KOPT-K1 (cell line): ENCODE measurements around the gene UTP18.
"Not testable (repeated sequence)": the region's sequence is repeated elsewhere in the genome, so short reads cannot be mapped to it uniquely, and the experiment has no call there.

ENCODE experiments used
- H3K27ac ChIP-seq: fragments of 200-600 bp; sonication (generic); 2 replicates; pipeline ENCODE4 v1.5.1; 2016; ENCODE audit warnings: antibody characterized with exemption, mild to moderate bottlenecking, low read depth, low read length; ENCODE audit not compliant: poor library complexity, severe bottlenecking
- H3K36me3 ChIP-seq: fragments of 200-600 bp; sonication (generic); 2 replicates; pipeline ENCODE4 v1.5.1; 2017; ENCODE audit warnings: antibody characterized with exemption, mild to moderate bottlenecking, low read length, moderate library complexity; ENCODE audit not compliant: insufficient read depth
- H3K9me3 ChIP-seq: fragments of 200-600 bp; sonication (generic); 2 replicates; pipeline ENCODE4 v1.5.1; 2017; ENCODE audit warnings: antibody characterized with exemption, low read length, mild to moderate bottlenecking; ENCODE audit not compliant: insufficient read depth, poor library complexity, severe bottlenecking

The UTP18 gene

GRCh38 chr17:51279183-51279582 is 18.8 kb downstream of the UTP18 start:
- Histone ChIP-seq H3K36me3 (peaks cover 97% of the 10 kb centered on the region), H3K27ac (no peak overlapping the region), H3K9me3 (no peaks in the 10 kb centered on the region)

- Histone ChIP-seq H3K27ac (no peak overlapping the region), H3K36me3 (peaks cover 98% of the 10 kb centered on the region), H3K9me3 (no peaks in the 10 kb centered on the region)
Measured at GRCh38 chr17:51287412-51287811, 27.1 kb downstream of the UTP18 start.

GRCh38 chr17:51289696-51290111 is 29.4 kb downstream of the UTP18 start:
- H3K27ac ChIP-seq = no peak overlapping the region
- H3K36me3 ChIP-seq = peaks cover 99% of the 10 kb centered on the region
- no peaks in the 10 kb centered on the region for H3K9me3 ChIP-seq

GRCh38 chr17:51294338-51294737 is 34.0 kb downstream of the UTP18 start:
- H3K27ac ChIP-seq, H3K9me3 ChIP-seq: not testable (repeated sequence)
- peaks cover 90% of the 10 kb centered on the region for H3K36me3 ChIP-seq

- Histone ChIP-seq H3K36me3 (peaks cover 60% of the 10 kb centered on the region), H3K27ac (no peak overlapping the region), H3K9me3 (no peaks in the 10 kb centered on the region)
Measured at GRCh38 chr17:51298508-51299371, 38.4 kb downstream of the UTP18 start.

GRCh38 chr17:51299859-51300258 is 39.5 kb downstream of the UTP18 start:
- H3K27ac ChIP-seq = no peak overlapping the region
- no peaks in the 10 kb centered on the region for H3K9me3 ChIP-seq
- H3K36me3 ChIP-seq = peaks cover 51% of the 10 kb centered on the region

- H3K27ac ChIP-seq = no peak overlapping the region
- peaks cover 5% of the 10 kb centered on the region for H3K36me3 ChIP-seq
- H3K9me3 ChIP-seq = peaks cover 14% of the 10 kb centered on the region
Measured at GRCh38 chr17:51305182-51305581, 44.8 kb downstream of the UTP18 start.

- not testable (repeated sequence) for H3K27ac ChIP-seq, H3K36me3 ChIP-seq
- H3K9me3 ChIP-seq = peaks cover 12% of the 10 kb centered on the region
Measured at GRCh38 chr17:51312003-51312402, 51.7 kb downstream of the UTP18 start.

- H3K36me3 ChIP-seq = no peaks in the 10 kb centered on the region
- no peak overlapping the region for H3K27ac ChIP-seq
- peaks cover 36% of the 10 kb centered on the region for H3K9me3 ChIP-seq
Measured at GRCh38 chr17:51319186-51319585, 58.8 kb downstream of the UTP18 start.

GRCh38 chr17:51322390-51323029 is 62.2 kb downstream of the UTP18 start:
- no peak overlapping the region for H3K27ac ChIP-seq
- H3K36me3 ChIP-seq = no peaks in the 10 kb centered on the region

GRCh38 chr17:51325471-51325870 is 65.1 kb downstream of the UTP18 start:
- no peak overlapping the region for H3K27ac ChIP-seq
- no peaks in the 10 kb centered on the region for H3K36me3 ChIP-seq
- no peaks in the 10 kb centered on the region for H3K9me3 ChIP-seq

More at GRCh38 chr17:51322390-51323029, 62.2 kb downstream of the UTP18 start:
- peaks cover 19% of the 10 kb centered on the region for H3K9me3 ChIP-seq

GRCh38 chr17:51330861-51331503 is 70.6 kb downstream of the UTP18 start:
- H3K27ac ChIP-seq, H3K36me3 ChIP-seq, H3K9me3 ChIP-seq: not testable (repeated sequence)

GRCh38 chr17:51335006-51335590 is 74.8 kb downstream of the UTP18 start:
- H3K9me3 ChIP-seq = no peaks in the 10 kb centered on the region
- H3K27ac ChIP-seq = no peak overlapping the region
- H3K36me3 ChIP-seq = no peaks in the 10 kb centered on the region

- Histone ChIP-seq H3K36me3 (no peaks in the 10 kb centered on the region), H3K27ac (no peak overlapping the region), H3K9me3 (no peaks in the 10 kb centered on the region)
Measured at GRCh38 chr17:51335883-51336822, 75.8 kb downstream of the UTP18 start.
